HepG2 (cell line): Measurements from ENCODE around the gene CYB561. TPM values are rescaled to one million over a fixed set of nuclear protein-coding genes. Genes with fewer than 3 reads are reported as not detected.

Experiments
- ADNP ChIP-seq: sonication (generic); formaldehyde crosslinking; IDR thresholded peaks from 2 replicates; pipeline ENCODE4 v1.4.0; 2020; ENCODE audit warnings: missing genetic modification reagents
- CHD2 ChIP-seq: IDR thresholded peaks from 2 replicates; pipeline ENCODE4 v1.6.1; 2011; ENCODE audit warnings: low read depth, low read length, improper control_type of control experiment
- DDIT3 ChIP-seq: sonication (generic); formaldehyde crosslinking; IDR thresholded peaks from 2 replicates; pipeline ENCODE4 v1.4.0; 2020; ENCODE audit warnings: mild to moderate bottlenecking, missing genetic modification reagents
- DPF2 ChIP-seq: sonication (generic); formaldehyde crosslinking; IDR thresholded peaks from 2 replicates; pipeline ENCODE4 v1.4.0; 2020; ENCODE audit warnings: mild to moderate bottlenecking, low read depth, missing genetic modification reagents, borderline replicate concordance
- GATAD1 ChIP-seq: IDR thresholded peaks from 2 replicates; pipeline ENCODE4 v1.6.1; 2016; ENCODE audit warnings: missing genetic modification reagents, missing compliant biosample characterization
- GTF3A ChIP-seq: sonication (generic); formaldehyde crosslinking; conservative IDR thresholded peaks from 2 replicates; pipeline ENCODE4 v1.4.0; 2020; ENCODE audit warnings: mild to moderate bottlenecking, missing genetic modification reagents
- RCOR2 ChIP-seq: IDR thresholded peaks from 2 replicates; pipeline ENCODE4 v1.6.1; 2016; ENCODE audit warnings: missing biosample characterization, missing genetic modification reagents
- SOX6 ChIP-seq, 2 experiments: fragments of 450-650 bp in 1 of 2; sonication (generic) in 1 of 2; formaldehyde crosslinking in 1 of 2; IDR thresholded peaks; 2 replicates each; pipeline versions ENCODE4 v1.4.0 to v1.6.1; 2017 to 2020; ENCODE audit warnings: antibody characterized with exemption in 1 of 2, mild to moderate bottlenecking in 1 of 2, missing genetic modification reagents in 1 of 2
- STAT6 ChIP-seq: sonication (generic); formaldehyde crosslinking; IDR thresholded peaks from 2 replicates; pipeline ENCODE4 v1.4.0; 2020; ENCODE audit warnings: missing genetic modification reagents, mild to moderate bottlenecking, borderline replicate concordance
- TCF7L2 ChIP-seq: IDR thresholded peaks from 2 replicates; pipeline ENCODE4 v1.6.1; 2011; ENCODE audit warnings: mild to moderate bottlenecking, low read depth, low read length, moderate library complexity
- TFE3 ChIP-seq: IDR thresholded peaks from 2 replicates; pipeline ENCODE4 v1.6.1; 2016
- TOE1 ChIP-seq: sonication (generic); formaldehyde crosslinking; IDR thresholded peaks from 2 replicates; pipeline ENCODE4 v1.4.0; 2020; ENCODE audit warnings: mild to moderate bottlenecking, missing genetic modification reagents
- ZBTB33 ChIP-seq: sonication (generic); formaldehyde crosslinking; IDR thresholded peaks from 2 replicates; pipeline ENCODE4 v1.4.0; 2020; ENCODE audit warnings: missing genetic modification reagents
- ZFP62 ChIP-seq: sonication (generic); formaldehyde crosslinking; IDR thresholded peaks from 2 replicates; pipeline ENCODE4 v1.4.0; 2020; ENCODE audit warnings: missing genetic modification reagents
- ZNF367 ChIP-seq: sonication (generic); formaldehyde crosslinking; IDR thresholded peaks from 2 replicates; pipeline ENCODE4 v1.4.0; 2020; ENCODE audit warnings: missing genetic modification reagents, borderline replicate concordance
- ZNF800 ChIP-seq: sonication (generic); formaldehyde crosslinking; IDR thresholded peaks from 2 replicates; pipeline ENCODE4 v1.4.0; 2020; ENCODE audit warnings: missing genetic modification reagents
- ZNF83 ChIP-seq: sonication (generic); formaldehyde crosslinking; IDR thresholded peaks from 2 replicates; pipeline ENCODE4 v1.4.0; 2020; ENCODE audit warnings: missing genetic modification reagents, mild to moderate bottlenecking, borderline replicate concordance
- ZNF841 ChIP-seq: sonication (generic); formaldehyde crosslinking; IDR thresholded peaks from 2 replicates; pipeline ENCODE4 v1.8.1; 2023; ENCODE audit warnings: missing genetic modification reagents, borderline replicate concordance
- ZSCAN22 ChIP-seq: sonication (generic); formaldehyde crosslinking; IDR thresholded peaks from 2 replicates; pipeline ENCODE4 v1.4.0; 2020; ENCODE audit warnings: mild to moderate bottlenecking, missing genetic modification reagents
- polyA plus RNA-seq, 8 experiments: library from polyadenylated mRNA; depleted of rRNA in 3 of 8; stranded (reverse) in 7 of 8; unstranded in 1 of 8; fragments of >200 nt; fragmentation: Illumina TruSeq in 4 of 8; extraction: Trizol in 4 of 8; gene quantifications; 2 replicates each; pipeline versions ENCODE4 v1.2.1 to v1.2.3, GENCODE V29; 2011 to 2016; ENCODE audit warnings: low read depth in 4 of 8, missing spikeins in 1 of 8, mixed read lengths in 1 of 8; ENCODE audit not compliant: insufficient read depth in 1 of 8
- total RNA-seq, 5 experiments: library from RNA; depleted of rRNA; stranded (reverse); fragments of >200 nt; fragmentation: Illumina TruSeq; extraction: Trizol; gene quantifications; 2 replicates each; pipeline ENCODE4 v1.2.3, GENCODE V29; 2016; ENCODE audit warnings: low read depth in 1 of 5

CYB561 gene
- total and polyA plus RNA-seq, 2 of the 13 experiments (the other 11 are each of a cell fraction or from before 2014, with no cell fraction given): 1.5 to 6.7 TPM

GRCh38 chr17:63406689-63407330 is 39.3 kb downstream of the CYB561 start (continued):
- no peak for TF ChIP-seq GTF3A (CRISPR knock-in tag)
- 0 out of 2 replicates have a peak, but pooled peaks have one; percentile 23 for TF ChIP-seq TFE3 (CRISPR knock-in tag)
- TF ChIP-seq ZFP62 (CRISPR knock-in tag): no peak
- no peak for TF ChIP-seq ZNF800 (CRISPR knock-in tag)
- no peak for TF ChIP-seq TOE1
- TF ChIP-seq RCOR2: no peak
- TF ChIP-seq ZNF841 (CRISPR knock-in tag): no peak
- no peak for TF ChIP-seq STAT6 (CRISPR knock-in tag)
- no peak for TF ChIP-seq ZBTB33 (CRISPR knock-in tag)
- no peak for TF ChIP-seq TCF7L2
- no peak for TF ChIP-seq ZNF83 (CRISPR knock-in tag)
- 0 out of 2 replicates have a peak, but pooled peaks have one; percentile 34 for TF ChIP-seq GATAD1 (CRISPR knock-in tag)
- no peak for TF ChIP-seq ZSCAN22 (CRISPR knock-in tag)
- no peak for TF ChIP-seq DDIT3 (CRISPR knock-in tag)
- TF ChIP-seq ZNF367 (CRISPR knock-in tag): no peak
- no peak for TF ChIP-seq DPF2 (CRISPR knock-in tag)
- TF ChIP-seq ADNP: no peak
- TF ChIP-seq CHD2: no peak
- no peak for TF ChIP-seq SOX6 (IDR thresholded peaks at IDR 0.05)
- TF ChIP-seq SOX6 (CRISPR knock-in tag; IDR thresholded peaks at IDR 0.05): no peak
